AG04450 (cell line): ENCODE measurements around the gene PTPRCAP. TPM values are rescaled to one million over a fixed set of nuclear protein-coding genes. Genes with fewer than 3 reads are reported as not detected.

Source experiments
- CTCF ChIA-PET: fragments of 300-600, 350-600 bp; formaldehyde crosslinking; extraction: SDS; loops from one replicate; lab custom pipeline; 2022; ENCODE audit warnings: antibody characterized with exemption, inconsistent platforms; lab: Charles Lee
- POLR2A ChIA-PET: fragments of 350-600 bp; formaldehyde crosslinking; extraction: SDS; loops from one replicate; lab custom pipeline; 2021; ENCODE audit warnings: antibody characterized with exemption, inconsistent platforms; lab: Yijun Ruan, JAX
- DNase-seq: peaks from one replicate; pipeline ENCODE4 v3.0.0-alpha.2; 2011; ENCODE audit warnings: low read depth, low spot score
- H3K27ac ChIP-seq: one replicate; pipeline ENCODE4 v1.5.1; 2012; ENCODE audit warnings: low read depth, low read length, control low read depth
- H3K27me3 ChIP-seq: one replicate; pipeline ENCODE4 v1.6.0; 2012; ENCODE audit warnings: low read length; ENCODE audit not compliant: control insufficient read depth, insufficient read depth
- H3K4me3 ChIP-seq: 2 replicates; pipeline ENCODE4 v1.5.1; 2011; ENCODE audit warnings: mild to moderate bottlenecking, low read depth, low read length, control low read depth
- H3K9me3 ChIP-seq: 2 replicates; pipeline ENCODE4 v1.5.1; 2012; ENCODE audit warnings: low read length; ENCODE audit not compliant: control insufficient read depth, insufficient read depth
- CTCF ChIP-seq: IDR thresholded peaks from 2 replicates; pipeline ENCODE4 v1.5.1; 2011; ENCODE audit warnings: low read depth, low read length, control low read depth, inconsistent platforms
- polyA plus RNA-seq: library from polyadenylated mRNA; depleted of rRNA; stranded (reverse); fragments of >200 nt; gene quantifications from 2 replicates; pipeline ENCODE4 v1.2.3, GENCODE V29; 2011

PTPRCAP gene
- polyA plus RNA-seq, 1 experiment = 0.07 TPM

DNA sequence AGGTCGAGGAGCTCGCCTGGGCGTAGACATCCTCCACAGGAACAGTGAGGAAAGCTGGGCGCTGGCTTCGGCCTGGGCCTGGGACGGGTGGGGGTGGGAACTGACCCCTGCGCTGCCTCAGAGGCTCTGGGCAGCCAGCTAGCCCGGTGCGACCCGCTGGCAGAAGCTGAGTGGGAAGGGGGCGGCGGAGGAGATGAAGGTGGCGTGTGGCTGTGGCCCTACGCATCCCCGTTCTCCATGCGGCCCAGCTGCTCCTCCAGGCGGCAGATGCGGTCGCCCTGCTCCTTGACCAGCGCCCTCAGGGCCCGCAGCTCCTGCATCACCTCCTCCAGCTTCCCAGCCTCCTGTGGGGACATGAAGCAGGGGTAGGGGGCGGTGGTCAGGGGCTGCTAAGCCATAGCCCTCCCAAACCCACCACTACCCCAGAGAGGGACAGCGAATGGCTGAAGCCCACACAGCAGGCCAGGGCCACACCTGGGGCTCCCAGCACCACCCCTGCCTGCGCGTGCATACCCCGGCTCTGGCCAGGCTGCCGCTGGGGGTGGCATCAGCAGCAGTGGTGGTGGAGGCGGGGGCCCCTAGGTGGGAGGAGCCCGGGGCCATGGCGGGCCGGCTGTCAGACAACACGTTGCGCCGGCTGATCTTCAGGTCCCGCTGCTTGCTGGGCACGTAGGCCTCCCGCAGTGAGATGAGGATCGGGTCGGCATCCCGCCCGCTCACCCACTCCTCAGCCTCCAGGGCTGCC, 848 bp upstream of the PTPRCAP start:
- H3K4me3 ChIP-seq = no peak overlapping the region
- H3K27me3 ChIP-seq = no peaks in the 10 kb centered on the region
- H3K9me3 ChIP-seq = no peaks in the 10 kb centered on the region; the same call in 1 of the 2 replicates
- no peak overlapping the region for H3K27ac ChIP-seq
- ChIA-PET POLR2A (interaction anchor here (0.6 to 1.1 kb wide), 3 partner anchors 10 to 296 kb away, joined by 3 to 7 read pairs (median 5); partner anchors contain the start of gene RPS6KB2), CTCF (interaction anchor here (0.6 to 1.2 kb wide), 2 partner anchors 37 to 503 kb away, joined by 3 to 5 read pairs; partner anchors contain the start of gene PPP1CA)
- no peak for TF ChIP-seq CTCF
- no peak for DNase-seq

DNA sequence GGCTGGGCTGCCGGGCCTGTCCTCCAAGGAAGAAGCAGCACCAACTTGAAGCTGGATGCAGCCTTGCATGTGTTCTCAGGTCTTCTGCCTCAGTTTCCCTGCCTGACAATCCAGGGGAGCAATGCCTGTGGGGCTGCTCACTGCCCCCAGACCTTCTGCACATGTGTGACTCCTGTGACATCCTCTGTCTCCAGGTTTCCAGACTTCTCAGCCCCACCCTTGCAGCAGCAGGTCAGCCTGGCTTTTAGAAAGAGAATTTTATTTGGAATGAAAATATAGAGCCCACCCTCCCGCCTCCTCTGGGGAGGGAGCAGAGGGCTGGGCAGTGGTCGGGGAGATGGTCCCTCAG, 301 bp upstream of the PTPRCAP start:
- Histone ChIP-seq H3K27me3 (no peaks in the 10 kb centered on the region), H3K4me3 (no peak overlapping the region), H3K27ac (no peak overlapping the region), H3K9me3 (no peaks in the 10 kb centered on the region; the same call in 1 of the 2 replicates)
- POLR2A ChIA-PET = interaction anchor here (0.6 to 1.1 kb wide), 3 partner anchors 10 to 296 kb away, joined by 3 to 7 read pairs (median 5); partner anchors contain the start of gene RPS6KB2
- CTCF ChIA-PET = interaction anchor here (0.6 to 1.2 kb wide), 2 partner anchors 36 to 502 kb away, joined by 3 to 5 read pairs; partner anchors contain the start of gene PPP1CA
- DNase-seq = no peak
- TF ChIP-seq CTCF = no peak

DNA sequence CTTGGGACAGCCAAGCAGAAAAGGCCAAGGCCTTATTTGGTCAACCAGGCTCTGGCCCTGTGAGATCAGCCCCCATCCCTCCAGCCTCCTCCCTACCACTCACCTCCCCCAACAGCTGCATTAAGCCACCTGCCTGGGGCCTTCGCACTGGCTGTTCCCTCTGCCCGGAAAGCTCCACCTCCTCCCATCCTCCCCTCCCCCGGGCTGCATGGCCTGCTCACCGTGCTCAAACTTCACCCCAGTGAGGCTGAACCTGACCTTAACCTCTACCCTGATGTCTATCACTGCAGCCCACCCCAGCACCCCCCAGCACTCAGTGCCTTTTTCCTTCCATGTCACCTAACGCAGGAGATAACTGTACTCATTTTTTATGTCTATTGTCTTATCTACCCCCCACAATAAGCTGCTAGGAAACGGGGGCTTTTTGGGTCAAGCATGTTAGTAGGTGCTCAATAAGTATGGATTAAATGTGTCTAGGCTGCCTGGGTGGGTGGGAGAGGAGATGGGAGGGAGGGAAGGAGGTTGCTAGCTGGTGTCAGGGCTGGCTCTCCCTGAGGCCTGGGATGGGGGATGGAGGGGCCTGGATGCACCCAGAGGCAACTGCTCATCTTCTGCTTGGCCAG, 912 bp downstream of the PTPRCAP start:
- Histone ChIP-seq H3K27ac (no peak overlapping the region), H3K4me3 (no peak overlapping the region), H3K27me3 (no peaks in the 10 kb centered on the region), H3K9me3 (no peaks in the 10 kb centered on the region)
- no peak for DNase-seq
- no peak for TF ChIP-seq CTCF
- ChIA-PET CTCF (interaction anchor here (0.7 to 1.8 kb wide), 2 partner anchors 21 to 85 kb away, joined by 4 to 5 read pairs; no protein-coding TSS in a partner anchor), POLR2A (no interaction called here)

DNA sequence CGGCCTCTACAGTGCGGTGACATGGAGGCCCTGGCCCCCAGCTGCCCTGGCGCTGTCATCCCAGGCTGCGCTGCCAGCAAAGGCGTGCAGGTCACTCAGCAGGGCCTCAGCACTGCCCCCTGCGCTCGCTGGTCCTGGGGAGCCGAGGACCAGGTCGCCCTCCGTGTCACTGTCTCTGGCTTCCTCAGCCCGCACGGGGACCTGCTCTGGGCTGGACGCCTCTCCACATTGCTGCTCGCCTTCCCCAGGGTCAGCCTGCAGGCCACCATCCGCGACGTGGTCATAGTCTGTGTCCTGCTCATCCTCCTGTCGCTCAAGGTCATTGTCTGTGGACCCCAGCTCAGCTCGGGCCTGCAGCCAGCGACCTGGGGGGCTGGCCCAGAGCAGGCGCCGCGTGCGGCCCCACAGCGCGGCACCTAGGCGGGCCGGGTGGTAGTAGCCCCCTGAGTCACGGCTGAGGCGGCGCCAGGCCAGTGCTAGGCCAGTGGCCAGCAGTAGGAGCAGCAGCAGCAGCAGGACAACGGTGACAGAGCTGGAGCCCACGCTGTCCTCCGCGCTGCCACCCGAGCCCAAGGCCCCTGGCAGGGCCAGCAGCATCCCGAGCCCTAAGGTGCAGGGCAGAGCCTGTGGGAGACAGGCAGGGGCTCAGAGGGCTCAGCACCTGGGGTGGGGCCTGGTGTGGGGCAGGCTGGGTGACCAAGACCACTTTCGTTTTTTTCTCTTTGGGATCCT, 1.6 kb downstream of the PTPRCAP start:
- DNase-seq = no peak
- POLR2A ChIA-PET = no interaction called here
- peak overlapping the region; percentile 21 for H3K27ac ChIP-seq
- TF ChIP-seq CTCF = no peak
- CTCF ChIA-PET = interaction anchor here (1.8 kb wide), 1 partner anchor 84 kb away, joined by 4 read pairs; no protein-coding TSS in a partner anchor
- H3K4me3 ChIP-seq = no peak overlapping the region
- H3K27me3 ChIP-seq = no peaks in the 10 kb centered on the region
- no peaks in the 10 kb centered on the region for H3K9me3 ChIP-seq
